ENCODE measurements around the gene PCLO. TPM values are rescaled to one million over a fixed set of nuclear protein-coding genes. Genes with fewer than 3 reads are reported as not detected.
"Not testable (repeated sequence)": the region's sequence is repeated elsewhere in the genome, so short reads cannot be mapped to it uniquely, and the experiment has no call there.

PCLO gene
- total RNA-seq, 2 experiments from 2014 or later: 0.35 to 1.4 TPM

DNA sequence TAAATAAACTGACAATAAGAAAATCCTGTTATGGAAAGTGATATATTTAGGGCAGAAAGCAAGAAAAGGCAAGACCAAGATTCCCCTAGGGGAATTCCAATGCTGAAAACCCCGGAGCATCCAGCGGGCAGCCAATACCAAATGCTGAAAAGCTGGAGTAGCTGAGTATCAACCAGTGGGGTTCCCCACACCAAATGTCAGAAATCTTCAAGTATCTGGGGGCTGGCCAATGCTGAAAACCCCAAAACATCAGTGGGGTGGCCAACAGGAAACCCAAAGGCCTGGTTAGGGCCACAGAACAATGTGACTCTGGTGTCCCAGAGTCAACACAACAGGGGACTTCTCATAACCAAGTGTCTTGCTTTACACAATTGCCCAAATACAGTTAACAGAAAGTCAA lies 447.3 kb downstream of the PCLO start:
- H3K36me3 ChIP-seq (ENCODE audit: insufficient read depth, low read length): no peaks in the 10 kb centered on the region
- H3K4me3 ChIP-seq (ENCODE audit: low read depth, low read length, poor library complexity, severe bottlenecking): no peak overlapping the region
- no peak for DNase-seq (ENCODE audit: low spot score)
- no TSS peak for BruUV-seq (replicated peaks)
- no peak overlapping the region for H3K27ac ChIP-seq (ENCODE audit: low read depth, low read length, poor library complexity, severe bottlenecking)
- no peaks in the 10 kb centered on the region for H3K9me2 ChIP-seq (ENCODE audit: insufficient read depth, low read length)
- TF ChIP-seq EZH2phosphoT487 (IDR thresholded peaks at IDR 0.05; ENCODE audit: borderline replicate concordance, low read depth, low read length): no peak
- no peak for TF ChIP-seq CTCF (conservative IDR thresholded peaks at IDR 0.05; ENCODE audit: low read length)
- intact Hi-C loops (cut with micrococcal nuclease; ENCODE audit: unreplicated experiment): no loop called here
- H3K9me3 ChIP-seq (ENCODE audit: low read length): no peaks in the 10 kb centered on the region
- no peak overlapping the region for H3K4me2 ChIP-seq (ENCODE audit: low read length)
- H3K79me2 ChIP-seq (ENCODE audit: insufficient read depth, low read depth, low read length): no peaks in the 10 kb centered on the region
- ChIA-PET POLR2A (no interaction called here), CTCF (ENCODE audit: unreplicated experiment) (no interaction called here)
- H2AFZ ChIP-seq (ENCODE audit: low read length): no peak overlapping the region
- H3K4me1 ChIP-seq (ENCODE audit: insufficient read depth, low read length, poor library complexity, severe bottlenecking): no peaks in the 10 kb centered on the region
- no peaks in the 10 kb centered on the region for H4K20me1 ChIP-seq (ENCODE audit: insufficient read depth, low read length)

GRCh38 chr7:82714883-82715282 lies 447.8 kb downstream of the PCLO start:
- no peaks in the 10 kb centered on the region for H4K20me1 ChIP-seq (ENCODE audit: insufficient read depth, low read length)
- no peaks in the 10 kb centered on the region for H3K79me2 ChIP-seq (ENCODE audit: insufficient read depth, low read depth, low read length)
- intact Hi-C loops (cut with micrococcal nuclease; ENCODE audit: unreplicated experiment): no loop called here
- TF ChIP-seq CTCF (conservative IDR thresholded peaks at IDR 0.05; ENCODE audit: low read length) (no peak), EZH2phosphoT487 (IDR thresholded peaks at IDR 0.05; ENCODE audit: borderline replicate concordance, low read depth, low read length) (no peak)
- no peaks in the 10 kb centered on the region for H3K9me2 ChIP-seq (ENCODE audit: insufficient read depth, low read length)
- no peak overlapping the region for H3K4me3 ChIP-seq (ENCODE audit: low read depth, low read length, poor library complexity, severe bottlenecking)
- H3K36me3 ChIP-seq (ENCODE audit: insufficient read depth, low read length): no peaks in the 10 kb centered on the region
- no peak overlapping the region for H3K27ac ChIP-seq (ENCODE audit: low read depth, low read length, poor library complexity, severe bottlenecking)
- H3K9me3 ChIP-seq (ENCODE audit: low read length): no peaks in the 10 kb centered on the region
- BruUV-seq (replicated peaks): no TSS peak
- ChIA-PET CTCF (ENCODE audit: unreplicated experiment) (no interaction called here), POLR2A (interaction anchor here (0.9 kb wide), 1 partner anchor 10 kb away, joined by 3 read pairs; no protein-coding TSS in a partner anchor)
- no peak for DNase-seq (ENCODE audit: low spot score)
- H2AFZ ChIP-seq (ENCODE audit: low read length): no peak overlapping the region
- H3K4me1 ChIP-seq (ENCODE audit: insufficient read depth, low read length, poor library complexity, severe bottlenecking): no peaks in the 10 kb centered on the region
- H3K4me2 ChIP-seq (ENCODE audit: low read length): no peak overlapping the region

DNA sequence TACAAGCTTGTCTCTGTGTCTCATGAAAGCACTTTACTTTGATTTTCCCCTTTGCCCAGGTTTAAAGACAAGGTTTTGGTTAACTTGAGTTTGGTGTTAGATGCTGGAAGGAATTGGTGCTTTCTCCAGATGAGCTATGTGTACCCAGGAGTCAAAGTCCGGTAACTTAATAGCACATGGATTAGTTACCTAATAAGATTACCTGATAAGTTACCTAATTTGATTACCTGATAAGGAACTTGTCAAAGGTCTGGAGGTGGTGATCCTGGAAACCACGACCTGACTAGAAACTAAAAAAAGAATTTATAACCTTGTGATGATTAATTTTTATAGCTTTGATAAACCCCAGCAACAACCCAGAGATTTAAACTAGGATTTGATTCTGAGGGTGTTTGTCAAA lies 449.2 kb downstream of the PCLO start:
- no peak overlapping the region for H3K4me2 ChIP-seq (ENCODE audit: low read length)
- no peaks in the 10 kb centered on the region for H3K79me2 ChIP-seq (ENCODE audit: insufficient read depth, low read depth, low read length)
- intact Hi-C loops (cut with micrococcal nuclease; ENCODE audit: unreplicated experiment): no loop called here
- no peak overlapping the region for H3K27ac ChIP-seq (ENCODE audit: low read depth, low read length, poor library complexity, severe bottlenecking)
- no peaks in the 10 kb centered on the region for H3K9me3 ChIP-seq (ENCODE audit: low read length)
- H3K4me3 ChIP-seq (ENCODE audit: low read depth, low read length, poor library complexity, severe bottlenecking): no peak overlapping the region
- H4K20me1 ChIP-seq (ENCODE audit: insufficient read depth, low read length): no peaks in the 10 kb centered on the region
- DNase-seq (ENCODE audit: low spot score): no peak
- TF ChIP-seq EZH2phosphoT487 (IDR thresholded peaks at IDR 0.05; ENCODE audit: borderline replicate concordance, low read depth, low read length) (no peak), CTCF (conservative IDR thresholded peaks at IDR 0.05; ENCODE audit: low read length) (no peak)
- H3K9me2 ChIP-seq (ENCODE audit: insufficient read depth, low read length): no peaks in the 10 kb centered on the region
- POLR2A ChIA-PET: no interaction called here
- BruUV-seq (replicated peaks): no TSS peak
- no peak overlapping the region for H2AFZ ChIP-seq (ENCODE audit: low read length)
- CTCF ChIA-PET (ENCODE audit: unreplicated experiment): no interaction called here
- no peaks in the 10 kb centered on the region for H3K36me3 ChIP-seq (ENCODE audit: insufficient read depth, low read length)
- H3K4me1 ChIP-seq (ENCODE audit: insufficient read depth, low read length, poor library complexity, severe bottlenecking): no peaks in the 10 kb centered on the region

DNA sequence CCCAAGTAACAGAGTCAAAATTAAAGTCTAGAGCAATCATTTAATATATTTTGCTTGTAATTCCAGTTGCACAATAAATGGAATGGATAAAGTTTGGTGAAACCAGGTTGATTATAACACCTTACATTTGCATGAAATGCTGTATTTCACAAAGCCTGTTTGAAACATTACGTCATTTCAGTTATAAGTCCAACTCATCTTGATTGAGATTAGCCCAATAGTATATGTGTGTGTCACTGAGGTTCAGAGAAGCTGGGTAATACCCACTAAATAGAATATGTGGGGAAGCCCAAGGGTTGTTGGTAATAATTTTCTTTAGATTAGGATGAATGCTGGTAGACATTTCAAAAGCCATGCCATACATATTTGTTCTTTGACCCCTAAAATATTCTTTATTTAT lies 456.3 kb downstream of the PCLO start:
- BruUV-seq (replicated peaks); H3K9me3 ChIP-seq (ENCODE audit: low read length); H3K27ac ChIP-seq (ENCODE audit: low read depth, low read length, poor library complexity, severe bottlenecking); H3K36me3 ChIP-seq (ENCODE audit: insufficient read depth, low read length); POLR2A ChIA-PET; H3K4me1 ChIP-seq (ENCODE audit: insufficient read depth, low read length, poor library complexity, severe bottlenecking); H3K4me3 ChIP-seq (ENCODE audit: low read depth, low read length, poor library complexity, severe bottlenecking); H3K9me2 ChIP-seq (ENCODE audit: insufficient read depth, low read length); H2AFZ ChIP-seq (ENCODE audit: low read length); intact Hi-C loops (cut with micrococcal nuclease; ENCODE audit: unreplicated experiment); DNase-seq (ENCODE audit: low spot score); H3K4me2 ChIP-seq (ENCODE audit: low read length); H3K79me2 ChIP-seq (ENCODE audit: insufficient read depth, low read depth, low read length); H4K20me1 ChIP-seq (ENCODE audit: insufficient read depth, low read length); CTCF ChIA-PET (ENCODE audit: unreplicated experiment): not testable (repeated sequence)
